ENCODE results near the gene HOXA13. TPM values are rescaled to one million over a fixed set of nuclear protein-coding genes. Genes with fewer than 3 reads are reported as not detected.

The HOXA13 gene
- polyA plus RNA-seq, 1 donor (not counting 4 experiments of a cell fraction or from before 2014, with no cell fraction given): not detected

DNA sequence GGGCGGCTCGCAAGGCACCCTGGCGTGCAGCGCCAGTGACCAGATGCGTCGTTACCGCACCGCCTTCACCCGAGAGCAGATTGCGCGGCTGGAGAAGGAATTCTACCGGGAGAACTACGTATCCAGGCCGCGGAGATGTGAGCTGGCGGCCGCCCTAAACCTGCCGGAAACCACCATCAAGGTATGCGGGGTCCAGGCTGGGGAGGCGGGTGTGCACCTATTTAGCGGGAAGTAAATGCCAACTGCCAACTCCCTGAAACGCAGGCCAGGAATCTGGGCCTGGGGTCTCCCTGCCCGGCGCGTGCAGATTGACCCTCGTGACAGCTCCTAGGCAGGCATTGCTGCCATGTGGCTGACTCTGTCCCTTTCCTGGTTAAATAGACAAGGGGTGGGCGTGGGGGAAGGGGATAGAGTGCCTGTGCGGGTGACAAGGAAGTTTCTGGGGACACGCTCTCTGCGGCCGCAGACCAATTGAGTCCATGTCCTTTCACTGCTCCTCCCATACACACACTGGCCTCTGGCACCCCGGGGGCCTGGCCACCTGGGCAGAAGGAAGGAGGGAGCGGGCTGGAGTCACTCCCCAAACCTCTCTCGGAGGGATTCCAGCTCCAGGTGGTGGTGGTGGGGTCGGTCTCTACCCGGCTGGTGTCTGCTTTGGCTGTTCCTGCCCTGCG lies 45.4 kb upstream of the HOXA13 start:
- TF ChIP-seq EZH2 (IDR thresholded peaks at IDR 0.05; ENCODE audit: low read length): no peak
- TF ChIP-seq, protein P1, sequence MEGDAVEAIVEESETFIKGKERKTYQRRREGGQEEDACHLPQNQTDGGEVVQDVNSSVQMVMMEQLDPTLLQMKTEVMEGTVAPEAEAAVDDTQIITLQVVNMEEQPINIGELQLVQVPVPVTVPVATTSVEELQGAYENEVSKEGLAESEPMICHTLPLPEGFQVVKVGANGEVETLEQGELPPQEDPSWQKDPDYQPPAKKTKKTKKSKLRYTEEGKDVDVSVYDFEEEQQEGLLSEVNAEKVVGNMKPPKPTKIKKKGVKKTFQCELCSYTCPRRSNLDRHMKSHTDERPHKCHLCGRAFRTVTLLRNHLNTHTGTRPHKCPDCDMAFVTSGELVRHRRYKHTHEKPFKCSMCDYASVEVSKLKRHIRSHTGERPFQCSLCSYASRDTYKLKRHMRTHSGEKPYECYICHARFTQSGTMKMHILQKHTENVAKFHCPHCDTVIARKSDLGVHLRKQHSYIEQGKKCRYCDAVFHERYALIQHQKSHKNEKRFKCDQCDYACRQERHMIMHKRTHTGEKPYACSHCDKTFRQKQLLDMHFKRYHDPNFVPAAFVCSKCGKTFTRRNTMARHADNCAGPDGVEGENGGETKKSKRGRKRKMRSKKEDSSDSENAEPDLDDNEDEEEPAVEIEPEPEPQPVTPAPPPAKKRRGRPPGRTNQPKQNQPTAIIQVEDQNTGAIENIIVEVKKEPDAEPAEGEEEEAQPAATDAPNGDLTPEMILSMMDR (optimal IDR thresholded peaks at IDR 0.05 in 1 of 3, IDR thresholded peaks at IDR 0.05 in 1 of 3, conservative IDR thresholded peaks at IDR 0.05 in 1 of 3; ENCODE audit: extremely low read depth in 1 of 3, insufficient read depth in 2 of 3, low read length in 3 of 3): no peak
- DNase-seq (ENCODE audit: low read depth, low spot score): no peak
- H3K9me1 ChIP-seq (ENCODE audit: control insufficient read depth, extremely low read depth, insufficient read depth, low read length): no peaks in the 10 kb centered on the region
- H3K27me3 ChIP-seq (ENCODE audit: control insufficient read depth, extremely low read depth, insufficient read depth, low read length): peaks cover 100% of the 10 kb centered on the region
- H3K79me2 ChIP-seq (ENCODE audit: control insufficient read depth, insufficient read depth, low read length): no peaks in the 10 kb centered on the region
- no peak overlapping the region for H2AFZ ChIP-seq (ENCODE audit: control insufficient read depth, low read length)
- peak overlapping the region; percentile 60 for H3K4me2 ChIP-seq (ENCODE audit: control insufficient read depth, extremely low read depth, insufficient read depth, low read depth, low read length)
- no peak overlapping the region for H3K27ac ChIP-seq (ENCODE audit: control insufficient read depth, insufficient read depth, low read length)
- H3K4me3 ChIP-seq (ENCODE audit: control insufficient read depth in 2 of 3, extremely low read depth in 1 of 3, insufficient read depth in 2 of 3, low read depth in 1 of 3, low read length in 3 of 3): no peak overlapping the region
- FAIRE-seq: no peak
- H3K9ac ChIP-seq (ENCODE audit: control insufficient read depth, extremely low read depth, insufficient read depth, low read length): no peak overlapping the region
- H3K9me3 ChIP-seq (ENCODE audit: control insufficient read depth, low read depth, low read length): no peaks in the 10 kb centered on the region
- dilution Hi-C loops (cut with MboI; ENCODE audit: extremely low pct_ligation_motif_present, low sequenced_read_pairs): no loop called here
- H3K36me3 ChIP-seq (ENCODE audit: control insufficient read depth in 2 of 2, extremely low read depth in 1 of 2, insufficient read depth in 2 of 2, low read length in 2 of 2): no peaks in the 10 kb centered on the region
- peaks cover 16% of the 10 kb centered on the region for H3K4me1 ChIP-seq (ENCODE audit: control insufficient read depth, extremely low read depth, insufficient read depth, low read length)
- H4K20me1 ChIP-seq (ENCODE audit: control insufficient read depth, extremely low read depth, insufficient read depth, low read length): peaks cover 12% of the 10 kb centered on the region

DNA sequence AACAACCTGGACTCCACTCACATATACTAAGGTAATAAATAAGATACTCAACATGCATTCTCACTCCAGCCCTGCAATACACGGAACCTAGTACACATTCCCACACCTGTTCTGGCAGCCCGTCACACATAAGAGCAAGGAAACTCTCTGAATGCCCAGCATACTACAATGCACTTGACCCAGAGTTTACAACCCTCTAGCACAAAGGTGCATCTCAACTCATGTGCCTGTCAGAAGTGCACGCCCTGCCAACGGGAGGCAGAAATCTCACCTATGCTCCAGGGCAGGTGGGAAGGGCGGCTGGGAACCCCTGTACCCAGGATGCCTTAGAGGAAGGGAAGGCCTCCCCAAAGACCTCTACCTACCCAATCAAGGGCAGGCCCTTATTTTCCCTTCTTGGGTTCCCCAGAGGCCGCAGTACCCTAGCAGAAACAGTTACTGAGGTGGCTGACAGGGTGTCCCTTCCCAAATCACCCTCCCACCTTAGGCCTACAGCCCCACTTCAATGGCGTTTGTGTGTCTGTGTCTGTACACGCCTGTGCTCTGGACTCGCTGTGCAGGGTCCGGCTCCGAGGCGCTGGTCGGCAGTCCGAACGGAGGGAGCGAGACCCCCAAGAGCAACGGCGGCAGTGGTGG lies 44.7 kb upstream of the HOXA13 start:
- TF ChIP-seq, protein P1 (optimal IDR thresholded peaks at IDR 0.05 in 1 of 3, IDR thresholded peaks at IDR 0.05 in 1 of 3, conservative IDR thresholded peaks at IDR 0.05 in 1 of 3; ENCODE audit: extremely low read depth in 1 of 3, insufficient read depth in 2 of 3, low read length in 3 of 3): no peak
- peak; percentile 83 for TF ChIP-seq EZH2 (IDR thresholded peaks at IDR 0.05; ENCODE audit: low read length)
- H3K9ac ChIP-seq (ENCODE audit: control insufficient read depth, extremely low read depth, insufficient read depth, low read length): no peak overlapping the region
- no peak overlapping the region for H3K27ac ChIP-seq (ENCODE audit: control insufficient read depth, insufficient read depth, low read length)
- H3K4me3 ChIP-seq (ENCODE audit: control insufficient read depth in 2 of 3, extremely low read depth in 1 of 3, insufficient read depth in 2 of 3, low read depth in 1 of 3, low read length in 3 of 3): no peak overlapping the region
- H3K79me2 ChIP-seq (ENCODE audit: control insufficient read depth, insufficient read depth, low read length): no peaks in the 10 kb centered on the region
- no peaks in the 10 kb centered on the region for H3K36me3 ChIP-seq (ENCODE audit: control insufficient read depth in 2 of 2, extremely low read depth in 1 of 2, insufficient read depth in 2 of 2, low read length in 2 of 2)
- H3K9me1 ChIP-seq (ENCODE audit: control insufficient read depth, extremely low read depth, insufficient read depth, low read length): no peaks in the 10 kb centered on the region
- H4K20me1 ChIP-seq (ENCODE audit: control insufficient read depth, extremely low read depth, insufficient read depth, low read length): peaks cover 12% of the 10 kb centered on the region
- no peak overlapping the region for H3K4me2 ChIP-seq (ENCODE audit: control insufficient read depth, extremely low read depth, insufficient read depth, low read depth, low read length)
- H3K9me3 ChIP-seq (ENCODE audit: control insufficient read depth, low read depth, low read length): no peaks in the 10 kb centered on the region
- H2AFZ ChIP-seq (ENCODE audit: control insufficient read depth, low read length): no peak overlapping the region
- DNase-seq (ENCODE audit: low read depth, low spot score): no peak
- dilution Hi-C loops (cut with MboI; ENCODE audit: extremely low pct_ligation_motif_present, low sequenced_read_pairs): no loop called here
- H3K4me1 ChIP-seq (ENCODE audit: control insufficient read depth, extremely low read depth, insufficient read depth, low read length): peaks cover 16% of the 10 kb centered on the region
- peaks cover 100% of the 10 kb centered on the region for H3K27me3 ChIP-seq (ENCODE audit: control insufficient read depth, extremely low read depth, insufficient read depth, low read length)
- FAIRE-seq: no peak

Data from keratinocyte (primary cell).